GM21723 (cell line): ENCODE results near the gene PRRT1.
"Not testable (repeated sequence)": the region's sequence is repeated elsewhere in the genome, so short reads cannot be mapped to it uniquely, and the experiment has no call there.

Experiments
- ATAC-seq: cut with Tn5 transposase; IDR thresholded peaks from one replicate; pipeline ENCODE4 v1.9.1; 2021; ENCODE audit warnings: mild to moderate bottlenecking, moderate library complexity; ENCODE audit not compliant: unreplicated experiment

The PRRT1 gene

GRCh38 chr6:32152769-32153563 lies 1.2 kb upstream of the PRRT1 start:
- no peak for ATAC-seq

- ATAC-seq = no peak
Observed at GRCh38 chr6:32151181-32151862, 417 bp downstream of the PRRT1 start.

- no peak for ATAC-seq
Observed at GRCh38 chr6:32149932-32150870, 1.5 kb downstream of the PRRT1 start.

GRCh38 chr6:32149092-32149755 lies 2.5 kb downstream of the PRRT1 start:
- no peak for ATAC-seq

GRCh38 chr6:32148289-32149091 lies 3.2 kb downstream of the PRRT1 start:
- ATAC-seq = no peak

GRCh38 chr6:32147401-32148132 lies 4.2 kb downstream of the PRRT1 start:
- ATAC-seq = no peak

- no peak for ATAC-seq
Observed at GRCh38 chr6:32146687-32147086, 5.1 kb downstream of the PRRT1 start.

- ATAC-seq = no peak
Observed at GRCh38 chr6:32146287-32146686, 5.5 kb downstream of the PRRT1 start.

GRCh38 chr6:32144238-32144637 lies 7.5 kb downstream of the PRRT1 start:
- ATAC-seq = not testable (repeated sequence)

- no peak for ATAC-seq
Observed at GRCh38 chr6:32140420-32141046, 11.2 kb downstream of the PRRT1 start.

GRCh38 chr6:32139590-32139989 lies 12.1 kb downstream of the PRRT1 start:
- no peak for ATAC-seq

GRCh38 chr6:32137454-32137853 lies 14.3 kb downstream of the PRRT1 start:
- ATAC-seq = no peak

- no peak for ATAC-seq
Observed at GRCh38 chr6:32133786-32134185, 18.0 kb downstream of the PRRT1 start.

GRCh38 chr6:32132110-32132509 lies 19.6 kb downstream of the PRRT1 start:
- no peak for ATAC-seq

GRCh38 chr6:32131439-32131948 lies 20.2 kb downstream of the PRRT1 start:
- no peak for ATAC-seq

GRCh38 chr6:32129297-32130088 lies 22.2 kb downstream of the PRRT1 start:
- ATAC-seq = peak; percentile 9

GRCh38 chr6:32128751-32129296 lies 22.9 kb downstream of the PRRT1 start:
- no peak for ATAC-seq
